HL-60 (cell line): ENCODE results near the gene SFMBT2.

Experiments used
- DNase-seq, 2 experiments: peaks; one replicate each; pipeline ENCODE4 v3.0.0-alpha.2; 2010 to 2020; ENCODE audit warnings: low read depth in 1 of 2, low spot score in 1 of 2
- H3K27ac ChIP-seq: fragments of 250-450 bp; sonication (Bioruptor Pico); replicated peaks from 2 replicates; pipeline ENCODE4 v1.5.1; 2020; ENCODE audit warnings: mild to moderate bottlenecking, moderate library complexity
- H3K27me3 ChIP-seq: fragments of 250-450 bp; sonication (Bioruptor Pico); 2 replicates; pipeline ENCODE4 v1.5.1; 2021; ENCODE audit warnings: mild to moderate bottlenecking, moderate library complexity; ENCODE audit not compliant: insufficient read depth, poor library complexity, severe bottlenecking
- H3K4me3 ChIP-seq: replicated peaks from 2 replicates; pipeline ENCODE4 v1.5.1; 2011; ENCODE audit warnings: mild to moderate bottlenecking, control low read depth, low read length; ENCODE audit not compliant: insufficient read depth
- GABPA ChIP-seq: IDR thresholded peaks from 2 replicates; pipeline ENCODE4 v1.6.1; 2012; ENCODE audit warnings: low read depth
- POLR2AphosphoS5 ChIP-seq: IDR thresholded peaks from 2 replicates; pipeline ENCODE4 v1.6.1; 2012; ENCODE audit warnings: low read depth
- SPI1 ChIP-seq: IDR thresholded peaks from 2 replicates; pipeline ENCODE4 v1.6.1; 2012; ENCODE audit warnings: low read depth, mild to moderate bottlenecking, borderline replicate concordance
- TF ChIP-seq, protein P1 (sequence below): IDR thresholded peaks from one replicate; pipeline ENCODE4 v1.5.1; 2011; ENCODE audit warnings: low read length, control low read depth, inconsistent platforms; ENCODE audit not compliant: insufficient read depth
- TF ChIP-seq, protein P2 (sequence below): IDR thresholded peaks from 2 replicates; pipeline ENCODE4 v1.6.1; 2012; ENCODE audit warnings: low read depth; ENCODE audit not compliant: insufficient replicate concordance

Gene SFMBT2

DNA sequence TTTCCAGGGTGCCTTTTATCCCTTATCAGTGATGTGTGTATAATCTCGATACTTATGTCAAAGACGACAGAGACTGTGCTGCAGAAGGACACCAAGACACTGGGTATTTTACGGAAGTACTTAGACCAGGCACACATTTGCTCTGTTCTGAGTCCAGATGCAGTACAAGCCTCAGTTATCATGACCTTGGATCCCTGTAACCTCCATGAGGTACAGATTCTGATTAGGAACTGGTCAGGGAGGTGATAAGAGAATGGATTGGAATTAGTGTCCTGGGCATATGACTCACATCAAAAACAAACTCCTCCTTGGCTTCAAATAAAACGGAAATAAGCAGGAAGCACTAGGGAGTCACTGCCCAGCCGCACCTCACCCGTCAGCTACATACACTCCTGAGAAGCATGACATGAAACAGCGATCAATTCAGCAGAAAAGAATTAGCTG, 146.5 kb downstream of the SFMBT2 start:
- Histone ChIP-seq H3K27ac (no peak overlapping the region), H3K27me3 (no peaks in the 10 kb centered on the region), H3K4me3 (no peak overlapping the region)
- no peak for DNase-seq
- TF ChIP-seq GABPA (no peak), SPI1 (no peak), POLR2AphosphoS5 (no peak)
- TF ChIP-seq, protein P1, sequence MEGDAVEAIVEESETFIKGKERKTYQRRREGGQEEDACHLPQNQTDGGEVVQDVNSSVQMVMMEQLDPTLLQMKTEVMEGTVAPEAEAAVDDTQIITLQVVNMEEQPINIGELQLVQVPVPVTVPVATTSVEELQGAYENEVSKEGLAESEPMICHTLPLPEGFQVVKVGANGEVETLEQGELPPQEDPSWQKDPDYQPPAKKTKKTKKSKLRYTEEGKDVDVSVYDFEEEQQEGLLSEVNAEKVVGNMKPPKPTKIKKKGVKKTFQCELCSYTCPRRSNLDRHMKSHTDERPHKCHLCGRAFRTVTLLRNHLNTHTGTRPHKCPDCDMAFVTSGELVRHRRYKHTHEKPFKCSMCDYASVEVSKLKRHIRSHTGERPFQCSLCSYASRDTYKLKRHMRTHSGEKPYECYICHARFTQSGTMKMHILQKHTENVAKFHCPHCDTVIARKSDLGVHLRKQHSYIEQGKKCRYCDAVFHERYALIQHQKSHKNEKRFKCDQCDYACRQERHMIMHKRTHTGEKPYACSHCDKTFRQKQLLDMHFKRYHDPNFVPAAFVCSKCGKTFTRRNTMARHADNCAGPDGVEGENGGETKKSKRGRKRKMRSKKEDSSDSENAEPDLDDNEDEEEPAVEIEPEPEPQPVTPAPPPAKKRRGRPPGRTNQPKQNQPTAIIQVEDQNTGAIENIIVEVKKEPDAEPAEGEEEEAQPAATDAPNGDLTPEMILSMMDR = no peak
- TF ChIP-seq, protein P2, sequence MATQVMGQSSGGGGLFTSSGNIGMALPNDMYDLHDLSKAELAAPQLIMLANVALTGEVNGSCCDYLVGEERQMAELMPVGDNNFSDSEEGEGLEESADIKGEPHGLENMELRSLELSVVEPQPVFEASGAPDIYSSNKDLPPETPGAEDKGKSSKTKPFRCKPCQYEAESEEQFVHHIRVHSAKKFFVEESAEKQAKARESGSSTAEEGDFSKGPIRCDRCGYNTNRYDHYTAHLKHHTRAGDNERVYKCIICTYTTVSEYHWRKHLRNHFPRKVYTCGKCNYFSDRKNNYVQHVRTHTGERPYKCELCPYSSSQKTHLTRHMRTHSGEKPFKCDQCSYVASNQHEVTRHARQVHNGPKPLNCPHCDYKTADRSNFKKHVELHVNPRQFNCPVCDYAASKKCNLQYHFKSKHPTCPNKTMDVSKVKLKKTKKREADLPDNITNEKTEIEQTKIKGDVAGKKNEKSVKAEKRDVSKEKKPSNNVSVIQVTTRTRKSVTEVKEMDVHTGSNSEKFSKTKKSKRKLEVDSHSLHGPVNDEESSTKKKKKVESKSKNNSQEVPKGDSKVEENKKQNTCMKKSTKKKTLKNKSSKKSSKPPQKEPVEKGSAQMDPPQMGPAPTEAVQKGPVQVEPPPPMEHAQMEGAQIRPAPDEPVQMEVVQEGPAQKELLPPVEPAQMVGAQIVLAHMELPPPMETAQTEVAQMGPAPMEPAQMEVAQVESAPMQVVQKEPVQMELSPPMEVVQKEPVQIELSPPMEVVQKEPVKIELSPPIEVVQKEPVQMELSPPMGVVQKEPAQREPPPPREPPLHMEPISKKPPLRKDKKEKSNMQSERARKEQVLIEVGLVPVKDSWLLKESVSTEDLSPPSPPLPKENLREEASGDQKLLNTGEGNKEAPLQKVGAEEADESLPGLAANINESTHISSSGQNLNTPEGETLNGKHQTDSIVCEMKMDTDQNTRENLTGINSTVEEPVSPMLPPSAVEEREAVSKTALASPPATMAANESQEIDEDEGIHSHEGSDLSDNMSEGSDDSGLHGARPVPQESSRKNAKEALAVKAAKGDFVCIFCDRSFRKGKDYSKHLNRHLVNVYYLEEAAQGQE = no peak

DNA sequence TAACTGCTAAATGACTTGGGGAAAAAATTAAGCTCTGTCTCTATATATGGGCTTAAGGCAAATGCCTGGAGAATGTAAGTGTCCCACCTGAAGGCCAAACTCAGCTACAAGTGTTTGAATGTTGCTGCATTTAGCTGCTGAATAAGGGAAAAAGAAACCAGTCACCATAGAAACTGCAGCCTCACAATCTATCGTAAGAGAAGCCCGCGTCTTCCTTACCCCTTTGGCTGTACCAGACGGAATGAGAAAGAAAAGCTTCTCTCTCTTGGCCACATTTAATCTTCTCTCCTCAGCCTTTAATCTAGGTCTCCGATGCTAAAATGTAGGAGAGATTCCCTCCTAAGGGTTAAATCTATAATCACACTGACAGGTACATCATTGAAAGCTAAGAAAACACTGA, 147.2 kb downstream of the SFMBT2 start:
- H3K4me3 ChIP-seq = no peak overlapping the region
- no peak for TF ChIP-seq SPI1
- TF ChIP-seq, protein P1 = no peak
- TF ChIP-seq GABPA = no peak
- TF ChIP-seq POLR2AphosphoS5 = no peak
- TF ChIP-seq, protein P2 = no peak
- H3K27me3 ChIP-seq = no peaks in the 10 kb centered on the region
- H3K27ac ChIP-seq = no peak overlapping the region
- DNase-seq = no peak

DNA sequence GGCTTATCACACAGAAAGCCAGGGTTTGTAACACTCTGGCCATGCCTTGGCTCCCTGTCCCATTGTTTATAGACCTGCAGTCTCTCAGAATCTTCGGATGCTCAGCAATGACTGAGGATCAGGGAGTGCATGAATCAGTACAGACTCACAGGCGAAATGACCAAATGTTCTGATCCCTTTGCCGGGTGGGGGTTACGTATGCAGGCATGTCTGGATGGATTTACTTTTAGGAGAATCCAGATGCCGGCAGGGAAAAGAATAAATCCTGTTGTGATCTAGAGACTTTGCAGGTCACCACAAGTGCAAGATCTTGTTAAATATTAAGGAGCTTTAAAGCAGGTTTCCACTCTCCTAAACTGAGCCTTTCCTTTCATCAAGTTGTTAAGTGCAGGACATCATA, 149.5 kb downstream of the SFMBT2 start:
- Histone ChIP-seq H3K27ac (no peak overlapping the region), H3K4me3 (no peak overlapping the region), H3K27me3 (no peaks in the 10 kb centered on the region)
- TF ChIP-seq POLR2AphosphoS5 = no peak
- TF ChIP-seq, protein P2 = no peak
- TF ChIP-seq, protein P1 = no peak
- TF ChIP-seq SPI1 = no peak
- no peak for TF ChIP-seq GABPA
- no peak for DNase-seq
